GM18909 (cell line): Measurements from ENCODE around the gene P2RX6.
"Not testable (repeated sequence)": the region's sequence is repeated elsewhere in the genome, so short reads cannot be mapped to it uniquely, and the experiment has no call there.

Experiments used
- ATAC-seq: cut with Tn5 transposase; IDR thresholded peaks from one replicate; pipeline ENCODE4 v1.9.1; 2021; ENCODE audit warnings: mild to moderate bottlenecking; ENCODE audit not compliant: unreplicated experiment, poor library complexity

The P2RX6 gene

GRCh38 chr22:21030032-21030431 is 15.1 kb downstream of the P2RX6 start:
- ATAC-seq: no peak

GRCh38 chr22:21030621-21031544 is 15.9 kb downstream of the P2RX6 start:
- ATAC-seq: no peak

DNA sequence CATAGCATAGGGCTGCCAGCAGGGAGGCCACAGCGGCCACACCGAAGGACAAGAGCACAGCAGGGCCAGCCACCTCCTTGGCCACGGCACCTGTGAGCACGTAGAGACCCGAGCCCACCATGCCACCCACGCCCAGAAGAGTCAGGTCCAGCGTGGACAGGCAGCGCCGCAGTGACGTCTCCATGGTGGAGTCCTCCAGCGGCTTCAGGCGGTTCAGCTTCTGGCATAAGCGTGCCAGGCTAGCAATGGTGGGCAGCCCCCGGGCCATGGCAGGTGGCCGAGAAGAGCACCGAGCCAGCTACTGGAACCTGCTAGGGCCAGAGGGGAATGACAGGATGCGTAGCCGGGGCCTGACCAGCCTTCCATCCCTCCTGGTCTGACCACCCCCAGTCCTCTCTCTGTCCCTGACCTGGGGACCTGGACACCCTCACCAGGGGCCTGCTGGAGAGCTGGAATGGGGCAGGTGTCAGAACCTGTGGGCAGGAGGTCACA is 16.6 kb downstream of the P2RX6 start:
- no peak for ATAC-seq

- no peak for ATAC-seq
Observed at GRCh38 chr22:21032037-21032867, 17.3 kb downstream of the P2RX6 start, which contains the start of gene SLC7A4. Gene SLC7A4 (minus strand): TSS chr22:21032561. CDS start chr22:21031812, 749 bp downstream.

- no peak for ATAC-seq
Observed at GRCh38 chr22:21032868-21033688, 18.1 kb downstream of the P2RX6 start.

GRCh38 chr22:21033895-21034294 is 18.9 kb downstream of the P2RX6 start:
- ATAC-seq: no peak

GRCh38 chr22:21034989-21035388 is 20.0 kb downstream of the P2RX6 start:
- no peak for ATAC-seq

- no peak for ATAC-seq
Observed at GRCh38 chr22:21038405-21038804, 23.4 kb downstream of the P2RX6 start.

- ATAC-seq: not testable (repeated sequence)
Observed at GRCh38 chr22:21039158-21039557, 24.2 kb downstream of the P2RX6 start.

GRCh38 chr22:21041937-21042336 is 27.0 kb downstream of the P2RX6 start:
- ATAC-seq: no peak

DNA sequence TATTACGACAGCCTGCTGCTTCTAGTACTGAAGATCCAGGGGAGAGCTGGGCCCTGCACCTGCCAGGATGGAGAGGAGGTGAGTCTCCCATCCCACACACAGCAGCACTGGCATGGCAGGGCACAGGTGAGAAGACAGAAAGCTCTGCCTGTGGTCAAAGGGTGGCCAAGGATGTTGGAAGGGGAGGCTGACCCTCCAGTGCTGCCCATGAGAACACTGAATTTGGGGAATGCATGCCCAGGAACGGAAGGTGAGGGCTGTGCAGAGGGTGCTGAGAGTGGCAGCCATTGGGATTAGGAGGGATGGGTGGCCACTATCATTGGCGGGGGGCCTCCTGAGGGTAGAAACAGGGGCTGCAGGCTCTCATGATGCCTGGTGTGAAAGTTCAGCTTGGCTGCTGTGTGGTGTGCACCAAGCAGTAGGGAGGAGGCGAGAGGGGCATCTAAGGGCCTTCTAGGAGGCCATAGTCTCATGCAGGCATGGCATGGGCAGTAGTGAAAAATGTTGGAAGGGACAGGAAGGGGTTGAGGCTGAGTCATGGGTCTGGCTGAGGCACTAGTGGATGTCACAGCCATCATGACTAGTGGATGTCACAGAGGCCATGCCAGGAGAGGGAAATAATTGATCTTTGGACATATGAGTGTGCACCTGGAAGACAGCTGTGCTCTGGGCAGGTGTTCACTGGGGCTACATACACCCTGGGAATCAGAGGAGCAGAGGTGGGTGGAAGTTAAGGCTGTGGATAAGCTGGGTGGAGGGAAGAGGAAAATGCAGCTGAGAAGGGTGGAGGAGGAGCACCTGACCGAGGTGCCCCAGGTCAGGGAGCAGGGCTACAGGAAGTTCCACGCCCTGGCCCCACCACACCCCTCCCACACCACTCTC is 28.3 kb downstream of the P2RX6 start:
- ATAC-seq: no peak

- no peak for ATAC-seq
Observed at GRCh38 chr22:21043860-21044535, 29.0 kb downstream of the P2RX6 start.

DNA sequence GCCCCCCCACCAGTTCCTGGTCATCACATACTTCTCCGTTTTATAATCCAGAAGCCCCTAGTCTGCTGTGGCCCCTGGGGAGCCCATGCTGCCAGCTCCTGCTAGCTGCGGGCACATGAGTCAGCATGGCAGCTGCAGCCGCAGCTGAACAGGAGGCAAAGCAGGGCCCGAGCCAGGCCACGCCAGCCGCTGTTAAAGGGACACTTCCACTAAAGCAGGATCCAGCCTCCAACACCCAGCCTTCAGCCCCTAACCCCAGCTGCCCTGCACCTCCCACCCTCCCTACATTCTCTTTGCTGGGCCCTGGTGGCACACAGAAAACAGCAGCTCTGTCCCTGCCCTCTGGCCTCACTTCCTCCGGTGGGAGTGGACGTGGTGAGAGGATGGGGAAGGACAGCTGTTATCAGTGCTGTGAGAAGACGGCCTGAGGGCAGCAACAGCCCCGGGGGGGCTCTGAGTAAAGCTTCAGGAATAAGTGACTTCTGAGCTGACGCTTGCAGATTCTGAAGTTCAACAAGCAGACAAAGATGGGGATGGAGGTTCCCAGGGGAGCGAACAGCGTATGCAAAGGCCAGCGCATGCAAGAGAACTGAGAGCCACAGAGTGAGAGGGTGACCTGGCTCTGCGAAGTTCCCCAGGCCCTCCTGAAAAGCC is 30.1 kb downstream of the P2RX6 start:
- ATAC-seq: no peak

GRCh38 chr22:21045585-21046294 is 30.8 kb downstream of the P2RX6 start, which contains the start of gene LRRC74B:
Gene LRRC74B (plus strand): TSS chr22:21045946. CDS start chr22:21045987, 41 bp downstream.
- peak; percentile 72 for ATAC-seq

- ATAC-seq: no peak
Observed at GRCh38 chr22:21047035-21047661, 32.2 kb downstream of the P2RX6 start.

GRCh38 chr22:21047730-21048129 is 32.8 kb downstream of the P2RX6 start:
- no peak for ATAC-seq

- ATAC-seq: not testable (repeated sequence)
Observed at GRCh38 chr22:21048448-21048847, 33.5 kb downstream of the P2RX6 start.
